Stimulated activated CD8-positive, alpha-beta memory T cell treated with anti-CD3 and anti-CD28 coated beads, Interleukin-7, amount 100 ng/mL, for 4 hours (primary cell): ENCODE measurements around the gene FAM25A.

Experiments used
- DNase-seq, 2 donors: peaks; one replicate each; pipeline ENCODE4 v3.0.0-alpha.2; 2020; ENCODE audit warnings: low read depth in 2 of 2

Gene FAM25A

DNA sequence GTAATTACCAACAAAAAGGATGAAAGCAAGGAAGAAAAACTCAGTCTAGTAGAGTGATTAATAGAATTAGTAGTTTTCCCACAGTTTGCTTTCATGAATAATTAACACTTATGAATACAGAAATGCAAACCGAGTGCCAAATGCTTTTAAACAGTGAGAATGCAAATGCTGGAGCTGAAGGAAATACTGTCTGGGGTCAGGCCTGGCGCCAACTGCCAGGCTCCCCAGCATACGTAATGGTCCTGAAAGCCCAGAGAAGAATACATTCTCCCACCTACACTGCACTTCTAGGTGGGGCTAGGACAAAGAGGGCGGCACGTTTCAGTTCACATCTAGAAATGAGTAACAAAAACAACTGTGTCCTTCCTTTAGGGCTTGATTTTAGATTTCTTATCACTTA is 44.6 kb downstream of the FAM25A start:
- DNase-seq: no peak

DNA sequence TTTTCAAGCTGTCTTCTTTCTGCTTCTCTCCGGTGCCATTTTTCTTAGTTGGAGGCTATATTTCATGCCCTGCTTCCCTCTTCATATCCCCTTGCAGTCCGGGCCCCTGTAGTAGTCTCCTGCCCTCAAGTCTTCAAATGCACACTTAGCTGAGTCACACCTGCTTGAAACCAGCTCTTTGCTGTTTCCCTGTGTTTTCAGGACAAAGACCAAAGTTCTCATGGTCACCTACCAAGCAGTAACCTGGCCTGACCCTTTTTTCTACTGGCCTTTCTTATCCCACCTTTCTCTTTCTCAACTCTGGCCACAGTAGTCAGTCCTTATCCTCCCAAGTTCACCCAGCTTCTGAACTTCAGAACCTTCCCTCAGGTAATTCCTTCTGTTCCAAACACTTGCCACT is 46.1 kb downstream of the FAM25A start:
- no peak for DNase-seq

DNA sequence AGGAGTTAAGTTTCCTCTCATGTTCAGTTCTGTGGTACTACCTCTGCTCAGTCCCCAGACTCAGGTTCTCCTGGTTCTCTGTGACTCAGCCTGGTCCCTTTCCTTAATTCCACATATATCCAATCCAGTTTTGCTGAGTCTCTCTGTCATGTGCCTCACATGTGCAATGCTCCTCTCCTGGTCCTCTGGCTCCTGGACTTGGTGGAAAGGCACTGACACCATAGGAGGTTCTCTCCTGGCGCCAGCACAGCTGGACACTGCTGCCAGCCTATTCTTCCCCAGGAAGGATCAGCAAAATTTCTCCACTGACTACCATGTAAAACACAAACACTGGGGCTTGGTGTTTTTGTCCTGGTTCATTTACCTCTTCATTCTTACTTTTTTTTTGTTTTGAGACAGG is 46.8 kb downstream of the FAM25A start:
- no peak for DNase-seq

DNA sequence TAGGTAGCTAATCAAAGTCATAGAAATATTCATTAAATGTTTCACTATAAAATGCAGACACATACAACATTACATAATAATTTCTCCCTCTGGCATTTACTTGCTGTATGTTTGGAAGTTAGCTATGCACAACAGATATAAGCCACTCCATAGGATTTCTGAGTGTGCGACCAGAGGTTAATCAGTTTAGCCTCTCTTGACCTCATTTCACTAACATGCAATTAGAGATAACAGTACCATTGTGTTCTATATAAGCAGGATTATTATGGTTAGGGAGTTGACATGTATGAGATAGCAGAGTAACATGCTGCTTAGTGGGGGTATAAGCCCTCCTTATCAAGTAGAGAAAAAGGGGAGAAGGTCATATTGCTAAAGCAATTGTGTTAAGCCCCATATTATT is 48.2 kb downstream of the FAM25A start:
- DNase-seq: no peak

DNA sequence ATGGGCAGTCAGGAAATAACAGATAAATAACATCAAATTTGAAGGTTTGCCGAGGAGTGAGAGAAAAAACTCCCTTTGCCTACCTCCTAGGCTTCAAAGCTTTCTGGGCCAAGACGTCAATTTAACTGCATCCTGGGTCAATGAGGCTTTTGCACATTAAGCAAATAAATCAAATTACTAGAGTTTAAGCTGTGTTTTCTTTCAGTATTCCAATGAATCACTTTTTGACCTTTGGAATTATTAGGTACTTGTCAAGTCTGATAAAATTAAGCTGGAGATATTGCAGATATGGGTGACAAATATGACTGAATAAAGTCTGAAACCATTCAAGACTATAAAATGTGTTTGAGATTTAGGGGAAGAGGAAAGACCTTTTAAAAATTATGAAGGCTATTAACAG is 52.4 kb downstream of the FAM25A start:
- no peak for DNase-seq
